T47D (cell line): Measurements from ENCODE around the gene NTNG1.
A peak's percentile ranks its signal among the peaks of the same experiment; 100 is the strongest.

ENCODE experiments used
- DNase-seq, 2 experiments: peaks; one replicate each; pipeline versions ENCODE4 v3.0.0 to v3.0.0-alpha.2; 2011 to 2012; ENCODE audit warnings: low read depth in 1 of 2, low spot score in 1 of 2
- JUND ChIP-seq: IDR thresholded peaks from 2 replicates; pipeline ENCODE4 v1.6.1; 2012; ENCODE audit warnings: low read depth
- in situ Hi-C: cut with HindIII; loops from 2 replicates; pipeline ENCODE4 v1.10.0; 2016; ENCODE audit warnings: low sequenced_read_pairs, low pct_unique_long_range_greater_than_20kb

NTNG1 gene

GRCh38 chr1:107459204-107459904 lies 318.5 kb downstream of the NTNG1 start:
- no peak for TF ChIP-seq JUND
- peak in 1 of 2 experiments; percentile 1 for DNase-seq
- in situ Hi-C loops: no loop called here

- no peak for DNase-seq
- TF ChIP-seq JUND: no peak
- in situ Hi-C loops: no loop called here
These were observed 319.2 kb downstream of the NTNG1 start for GRCh38 chr1:107460035-107460434.

GRCh38 chr1:107464827-107465226 lies 324.0 kb downstream of the NTNG1 start:
- peak in 1 of 2 experiments; percentile 6 for DNase-seq
- TF ChIP-seq JUND: no peak
- in situ Hi-C loops: no loop called here

- no peak for DNase-seq
- TF ChIP-seq JUND: no peak
- in situ Hi-C loops: no loop called here
These were observed 326.4 kb downstream of the NTNG1 start for GRCh38 chr1:107467286-107467685.

DNA sequence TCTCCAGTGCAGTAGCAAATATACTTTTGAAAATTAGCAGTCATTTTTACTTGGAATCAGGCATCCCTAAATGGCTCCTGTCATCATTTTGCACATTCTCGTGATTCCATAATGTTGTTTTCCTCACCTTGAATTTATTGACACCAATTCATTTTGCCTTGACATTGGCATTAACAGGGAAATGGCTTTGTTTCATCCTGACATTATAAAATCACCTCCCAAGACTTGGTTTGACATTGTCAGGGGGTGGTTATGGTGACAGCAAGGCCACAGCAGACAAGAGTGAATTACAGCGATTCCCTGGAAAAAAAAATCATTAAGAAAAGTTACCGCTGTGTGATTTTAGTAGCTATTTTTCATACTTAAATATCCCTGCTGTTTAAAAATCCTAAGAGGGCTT lies 327.0 kb downstream of the NTNG1 start:
- in situ Hi-C loops: no loop called here
- no peak for TF ChIP-seq JUND
- no peak for DNase-seq

DNA sequence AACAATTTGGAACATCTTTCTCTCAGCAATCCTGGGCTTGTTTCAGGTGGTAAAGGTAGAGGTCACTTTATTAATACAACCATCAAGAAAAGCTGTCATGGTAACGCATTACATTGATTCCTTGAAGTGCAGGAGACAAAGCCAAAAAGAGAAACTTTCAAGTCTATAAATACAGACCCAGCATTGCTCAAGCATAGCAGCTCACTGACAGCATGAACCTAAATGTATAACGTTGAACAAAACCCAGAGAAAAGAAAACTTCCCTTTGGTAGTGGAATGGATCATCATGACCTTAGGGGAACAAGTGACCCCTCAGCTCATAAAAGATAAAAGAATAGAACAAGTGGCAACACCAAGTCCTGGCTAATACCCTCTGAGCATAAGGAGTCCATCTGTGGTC lies 332.2 kb downstream of the NTNG1 start:
- DNase-seq: no peak
- in situ Hi-C loops: no loop called here
- no peak for TF ChIP-seq JUND

DNA sequence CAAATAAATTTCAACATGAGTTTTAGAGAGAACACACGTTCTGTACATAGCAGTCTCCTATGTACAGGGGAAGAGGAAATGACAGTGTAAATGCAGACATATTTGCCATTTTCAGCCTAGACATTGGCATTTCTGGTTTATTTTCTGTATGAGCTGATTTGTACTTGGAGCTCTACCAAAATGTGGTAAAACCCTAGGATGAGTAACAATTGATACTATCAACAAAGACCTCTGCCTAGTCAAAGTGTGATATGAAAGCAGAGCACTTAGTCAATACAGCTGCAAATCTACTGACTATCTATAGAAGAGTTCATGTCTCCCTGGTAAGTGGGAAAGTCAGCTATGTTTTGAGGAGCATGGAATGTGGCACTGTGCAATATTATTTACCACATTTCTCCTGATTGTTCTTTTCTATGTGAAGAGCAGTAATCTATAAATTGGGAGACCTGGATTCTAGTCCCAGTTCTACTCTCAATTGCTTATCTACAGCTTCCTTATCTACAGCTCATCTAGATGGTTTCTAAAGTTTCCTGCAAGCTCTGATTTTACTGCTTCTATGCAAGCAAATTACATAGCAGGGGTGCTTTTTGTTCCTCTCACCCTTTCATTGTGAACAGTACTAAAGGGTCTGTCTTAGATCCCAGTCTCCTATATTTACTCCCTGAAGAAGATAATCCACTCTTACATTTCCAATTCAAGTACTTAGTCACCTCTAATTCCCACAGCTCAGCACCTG lies 334.2 kb downstream of the NTNG1 start:
- in situ Hi-C loops: no loop called here
- TF ChIP-seq JUND: no peak
- no peak for DNase-seq

DNA sequence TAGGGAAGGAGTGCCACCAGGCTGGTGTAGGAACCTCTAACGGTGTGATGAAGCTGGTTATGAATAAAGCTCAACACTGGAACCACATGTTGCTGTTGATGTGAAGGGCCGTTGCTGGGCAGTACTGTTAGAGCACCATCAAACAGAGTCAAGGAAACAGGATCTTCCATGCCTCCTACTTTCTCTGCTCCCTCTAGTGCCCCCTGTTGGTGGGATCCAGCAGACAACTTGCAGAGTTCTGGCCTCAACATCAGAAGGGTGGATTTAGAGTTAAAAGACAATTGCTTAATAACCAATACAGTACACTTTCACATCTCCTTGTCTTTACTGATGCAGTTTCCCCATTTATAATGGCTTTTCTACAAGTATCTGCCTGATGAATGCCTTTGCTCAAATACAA lies 336.4 kb downstream of the NTNG1 start:
- TF ChIP-seq JUND: no peak
- in situ Hi-C loops: no loop called here
- DNase-seq: peak in 1 of 2 experiments; percentile 5

DNA sequence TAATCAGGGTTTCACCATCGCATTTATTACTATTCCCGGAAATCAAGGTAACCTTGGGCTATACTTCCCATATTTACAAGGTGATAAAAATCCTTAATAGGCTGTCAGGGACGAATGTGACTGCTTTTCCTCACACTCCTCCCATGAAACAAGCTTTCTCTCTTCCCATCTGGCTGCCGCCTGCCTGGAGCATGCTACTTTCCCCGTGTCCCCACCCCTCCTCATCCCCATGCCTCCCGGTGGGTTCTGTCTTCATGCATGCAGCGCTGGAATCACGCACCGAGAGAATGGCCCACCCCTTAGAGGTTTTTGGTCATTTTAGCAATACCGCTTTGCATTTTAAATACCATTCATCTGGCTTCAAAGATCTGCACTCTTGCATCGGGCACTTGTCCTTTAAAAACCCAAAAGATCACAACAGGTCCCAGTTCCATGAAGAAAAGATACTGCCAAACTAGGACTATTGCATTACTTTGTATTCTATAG lies 339.1 kb downstream of the NTNG1 start:
- no peak for DNase-seq
- in situ Hi-C loops: no loop called here
- no peak for TF ChIP-seq JUND

- in situ Hi-C loops: no loop called here
- no peak for TF ChIP-seq JUND
- no peak for DNase-seq
These were observed 339.9 kb downstream of the NTNG1 start for GRCh38 chr1:107480548-107481415.

GRCh38 chr1:107481756-107482384 lies 341.0 kb downstream of the NTNG1 start:
- no peak for DNase-seq
- TF ChIP-seq JUND: no peak
- in situ Hi-C loops: no loop called here

- no peak for DNase-seq
- TF ChIP-seq JUND: no peak
- in situ Hi-C loops: no loop called here
These were observed 343.1 kb downstream of the NTNG1 start for GRCh38 chr1:107483949-107484348.

- in situ Hi-C loops: no loop called here
- no peak for TF ChIP-seq JUND
- DNase-seq: no peak
These were observed 345.5 kb downstream of the NTNG1 start for GRCh38 chr1:107486349-107486748.
